Fibroblast of villous mesenchyme (primary cell): ENCODE measurements around the gene C1orf167. TPM values are rescaled to one million over a fixed set of nuclear protein-coding genes. Genes with fewer than 3 reads are reported as not detected.

Experiments used
- DNase-seq: peaks from one replicate; pipeline ENCODE4 v3.0.0-alpha.2; 2010; ENCODE audit warnings: low read depth
- H3K4me3 ChIP-seq: 2 replicates; pipeline ENCODE4 v1.5.1; 2011; ENCODE audit warnings: low read depth, mild to moderate bottlenecking, low read length
- CTCF ChIP-seq: IDR thresholded peaks from 2 replicates; pipeline ENCODE4 v1.5.1; 2012; ENCODE audit warnings: low read depth, mild to moderate bottlenecking, low read length; ENCODE audit not compliant: insufficient read depth
- total RNA-seq: library from RNA; depleted of rRNA; stranded (reverse); fragments of >200 nt; gene quantifications from 2 replicates; pipeline ENCODE4 v1.2.3, GENCODE V29; 2012

Gene C1orf167
- total RNA-seq, 1 donor = under 0.01 TPM

- no peak for DNase-seq
- no peak for TF ChIP-seq CTCF
- no peak overlapping the region for H3K4me3 ChIP-seq
Observed at GRCh38 chr1:11770011-11770410, 8.0 kb downstream of the C1orf167 start.

DNA sequence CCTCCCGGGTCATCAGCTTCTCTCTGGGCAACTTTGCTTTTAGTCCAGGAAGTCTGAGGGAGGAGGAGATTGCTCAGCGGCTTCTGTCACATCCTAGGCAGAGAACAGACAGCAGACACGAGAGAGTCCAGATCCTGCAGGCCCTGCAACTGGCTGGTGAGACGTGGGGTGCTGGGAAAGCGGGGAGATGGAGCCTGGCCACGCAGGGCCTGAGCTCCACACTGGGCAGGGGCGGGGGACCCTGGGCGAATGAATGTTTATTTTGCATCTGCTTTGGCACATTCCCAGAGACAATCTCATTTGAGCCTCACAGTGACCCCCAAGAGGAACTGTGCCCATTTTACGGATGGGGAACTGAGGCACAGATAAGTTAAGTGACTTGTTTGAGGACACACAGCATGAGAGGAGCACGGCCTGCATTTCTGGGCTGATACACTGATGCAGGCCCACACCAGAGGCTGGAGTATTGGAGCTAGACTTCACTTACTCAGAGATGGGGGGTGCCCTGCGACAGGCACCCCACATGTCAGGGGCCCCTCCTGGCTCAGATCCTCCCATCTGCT lies 9.6 kb downstream of the C1orf167 start:
- no peak overlapping the region for H3K4me3 ChIP-seq
- no peak for DNase-seq
- no peak for TF ChIP-seq CTCF

GRCh38 chr1:11772458-11772857 lies 10.5 kb downstream of the C1orf167 start:
- no peak overlapping the region for H3K4me3 ChIP-seq
- TF ChIP-seq CTCF = no peak
- no peak for DNase-seq

- no peak overlapping the region for H3K4me3 ChIP-seq
- no peak for DNase-seq
- TF ChIP-seq CTCF = no peak
Observed at GRCh38 chr1:11774753-11775152, 12.8 kb downstream of the C1orf167 start.

DNA sequence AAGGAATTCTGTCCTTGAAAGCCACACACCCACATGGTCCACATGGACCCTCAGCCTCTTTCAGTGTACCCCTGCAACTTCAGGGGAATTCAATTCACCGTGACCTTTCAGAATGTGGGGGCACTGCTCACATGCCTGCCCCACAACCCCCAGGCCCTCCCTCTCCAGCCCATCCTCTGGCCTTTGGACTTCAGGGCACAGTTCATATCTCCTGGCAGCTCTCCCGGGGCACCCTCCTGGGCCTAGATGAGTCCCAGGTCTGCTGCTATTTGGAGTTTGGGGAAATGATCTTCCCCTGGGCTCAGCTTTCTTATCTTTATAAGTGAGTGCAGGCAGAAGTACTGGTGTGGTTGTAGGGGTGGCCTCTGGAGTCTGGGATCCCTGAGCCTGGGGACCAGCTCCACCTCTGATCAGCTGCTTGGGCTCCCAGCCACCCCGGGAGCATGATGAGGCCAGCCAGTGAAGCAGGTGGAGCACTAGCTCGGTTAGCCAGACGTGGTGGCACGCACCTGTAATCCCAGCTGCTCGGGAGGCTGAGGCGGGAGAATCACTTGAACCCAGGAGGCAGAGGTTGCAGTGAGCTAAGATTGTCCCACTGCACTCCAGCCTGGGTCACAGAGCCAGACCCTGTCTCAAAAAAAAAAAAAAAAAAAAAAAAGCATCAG lies 15.8 kb downstream of the C1orf167 start:
- no peak for TF ChIP-seq CTCF
- no peak for DNase-seq

DNA sequence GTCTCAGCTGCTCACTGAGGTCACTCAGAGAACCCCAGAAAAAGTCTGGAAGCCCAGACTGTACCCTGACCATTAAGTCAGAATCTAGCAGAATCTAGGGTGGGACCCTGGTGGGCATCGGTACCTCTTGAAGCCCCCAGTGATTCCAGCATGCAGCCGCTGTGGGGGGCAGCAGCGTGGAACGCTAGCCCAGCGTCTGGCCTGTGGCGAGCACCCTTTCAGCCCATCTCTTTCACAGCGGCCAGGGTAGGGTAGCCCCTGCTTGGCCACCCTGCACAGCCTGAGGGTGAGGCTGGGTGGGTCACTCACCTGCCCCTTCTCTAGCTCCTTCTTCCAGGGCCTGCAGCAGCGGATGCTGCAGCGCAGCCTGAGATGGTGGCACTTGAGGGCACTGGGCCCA lies 16.3 kb downstream of the C1orf167 start:
- TF ChIP-seq CTCF = no peak

More for the DNA sequence above, 15.8 kb downstream of the C1orf167 start:
- H3K4me3 ChIP-seq = no peak overlapping the region

More for the DNA sequence above, 16.3 kb downstream of the C1orf167 start:
- H3K4me3 ChIP-seq = no peak overlapping the region
- no peak for DNase-seq
